PC-3 (cell line): Measurements from ENCODE around the gene NDUFAF5.

Experiments used
- CTCF ChIP-seq: fragments of 300-600 bp; sonication (generic); conservative IDR thresholded peaks from 2 replicates; pipeline ENCODE4 v1.5.1; 2017; ENCODE audit warnings: antibody characterized with exemption, low read depth, mild to moderate bottlenecking, low read length
- EZH2phosphoT487 ChIP-seq: fragments of 300-600 bp; sonication (generic); IDR thresholded peaks from 2 replicates; pipeline ENCODE4 v1.6.1; 2018; ENCODE audit warnings: mild to moderate bottlenecking, antibody characterized with exemption, low read length, borderline replicate concordance

GRCh38 chr20:13822459-13822858 is 37.6 kb downstream of the NDUFAF5 start:
- TF ChIP-seq CTCF (no peak), EZH2phosphoT487 (no peak)
